Ascending aorta (tissue), 2 donors: Measurements from ENCODE around the gene DNAJC4. TPM values are rescaled to one million over a fixed set of nuclear protein-coding genes. Genes with fewer than 3 reads are reported as not detected.

ENCODE experiments used
- DNase-seq, 2 donors: peaks; one replicate each; pipeline ENCODE4 v3.0.0-alpha.2; 2019; ENCODE audit warnings: low spot score in 2 of 2
- H3K27ac ChIP-seq, 2 donors: fragments of 200-600 bp; sonication (generic); one replicate each; pipeline ENCODE4 v1.5.1; 2016 to 2017; ENCODE audit warnings: mild to moderate bottlenecking in 1 of 2
- H3K27me3 ChIP-seq: fragments of 200-600 bp; sonication (generic); one replicate; pipeline ENCODE4 v1.5.1; 2017
- H3K36me3 ChIP-seq, 2 donors: fragments of 200-600 bp; sonication (generic); one replicate each; pipeline ENCODE4 v1.5.1; 2016
- H3K4me1 ChIP-seq, 2 donors: fragments of 200-600 bp; sonication (generic); one replicate each; pipeline ENCODE4 v1.5.1; 2016 to 2017; ENCODE audit warnings: mild to moderate bottlenecking in 1 of 2
- H3K4me3 ChIP-seq, 2 donors: fragments of 200-600 bp; sonication (generic); one replicate each; pipeline ENCODE4 v1.5.1; 2016 to 2017; ENCODE audit warnings: mild to moderate bottlenecking in 1 of 2
- H3K9me3 ChIP-seq, 2 donors: fragments of 200-600 bp; sonication (generic); one replicate each; pipeline ENCODE4 v1.5.1; 2016
- intact Hi-C: fragments of 100-400 bp; cut with DNase I; formaldehyde crosslinking; loops from one replicate; pipeline ENCODE4 v1.15.1; 2023
- total RNA-seq: library from RNA; depleted of rRNA; stranded (reverse); fragments of >200 nt; gene quantifications from one replicate; pipeline ENCODE4 v1.1.0, GENCODE V29; 2016
- TF ChIP-seq, protein P1 (sequence below), 3 experiments: fragments of 200-600 bp in 2 of 3; fragments of 450-650 bp in 1 of 3; sonication (generic) in 2 of 3; IDR thresholded peaks; one replicate each; pipeline ENCODE4 v1.5.1; 2016 to 2019; ENCODE audit warnings: antibody characterized with exemption in 3 of 3, mild to moderate bottlenecking in 1 of 3, moderate library complexity in 1 of 3

Gene DNAJC4
- total RNA-seq, 1 donor from 2014 or later = 43.1 TPM

GRCh38 chr11:64278576-64279190 is 48.3 kb downstream of the DNAJC4 start:
- intact Hi-C loops = no loop called here
- H3K4me3 ChIP-seq = no peak overlapping the region
- H3K27me3 ChIP-seq = no peaks in the 10 kb centered on the region
- peaks cover 0 to 9% of the 10 kb centered on the region in 2 donors for H3K4me1 ChIP-seq
- H3K36me3 ChIP-seq = peaks cover 13 to 42% of the 10 kb centered on the region in 2 donors
- H3K27ac ChIP-seq = no peak overlapping the region
- no peaks in the 10 kb centered on the region for H3K9me3 ChIP-seq
- DNase-seq = no peak
- TF ChIP-seq, protein P1, sequence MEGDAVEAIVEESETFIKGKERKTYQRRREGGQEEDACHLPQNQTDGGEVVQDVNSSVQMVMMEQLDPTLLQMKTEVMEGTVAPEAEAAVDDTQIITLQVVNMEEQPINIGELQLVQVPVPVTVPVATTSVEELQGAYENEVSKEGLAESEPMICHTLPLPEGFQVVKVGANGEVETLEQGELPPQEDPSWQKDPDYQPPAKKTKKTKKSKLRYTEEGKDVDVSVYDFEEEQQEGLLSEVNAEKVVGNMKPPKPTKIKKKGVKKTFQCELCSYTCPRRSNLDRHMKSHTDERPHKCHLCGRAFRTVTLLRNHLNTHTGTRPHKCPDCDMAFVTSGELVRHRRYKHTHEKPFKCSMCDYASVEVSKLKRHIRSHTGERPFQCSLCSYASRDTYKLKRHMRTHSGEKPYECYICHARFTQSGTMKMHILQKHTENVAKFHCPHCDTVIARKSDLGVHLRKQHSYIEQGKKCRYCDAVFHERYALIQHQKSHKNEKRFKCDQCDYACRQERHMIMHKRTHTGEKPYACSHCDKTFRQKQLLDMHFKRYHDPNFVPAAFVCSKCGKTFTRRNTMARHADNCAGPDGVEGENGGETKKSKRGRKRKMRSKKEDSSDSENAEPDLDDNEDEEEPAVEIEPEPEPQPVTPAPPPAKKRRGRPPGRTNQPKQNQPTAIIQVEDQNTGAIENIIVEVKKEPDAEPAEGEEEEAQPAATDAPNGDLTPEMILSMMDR (IDR thresholded peaks at IDR 0.05) = no peak

DNA sequence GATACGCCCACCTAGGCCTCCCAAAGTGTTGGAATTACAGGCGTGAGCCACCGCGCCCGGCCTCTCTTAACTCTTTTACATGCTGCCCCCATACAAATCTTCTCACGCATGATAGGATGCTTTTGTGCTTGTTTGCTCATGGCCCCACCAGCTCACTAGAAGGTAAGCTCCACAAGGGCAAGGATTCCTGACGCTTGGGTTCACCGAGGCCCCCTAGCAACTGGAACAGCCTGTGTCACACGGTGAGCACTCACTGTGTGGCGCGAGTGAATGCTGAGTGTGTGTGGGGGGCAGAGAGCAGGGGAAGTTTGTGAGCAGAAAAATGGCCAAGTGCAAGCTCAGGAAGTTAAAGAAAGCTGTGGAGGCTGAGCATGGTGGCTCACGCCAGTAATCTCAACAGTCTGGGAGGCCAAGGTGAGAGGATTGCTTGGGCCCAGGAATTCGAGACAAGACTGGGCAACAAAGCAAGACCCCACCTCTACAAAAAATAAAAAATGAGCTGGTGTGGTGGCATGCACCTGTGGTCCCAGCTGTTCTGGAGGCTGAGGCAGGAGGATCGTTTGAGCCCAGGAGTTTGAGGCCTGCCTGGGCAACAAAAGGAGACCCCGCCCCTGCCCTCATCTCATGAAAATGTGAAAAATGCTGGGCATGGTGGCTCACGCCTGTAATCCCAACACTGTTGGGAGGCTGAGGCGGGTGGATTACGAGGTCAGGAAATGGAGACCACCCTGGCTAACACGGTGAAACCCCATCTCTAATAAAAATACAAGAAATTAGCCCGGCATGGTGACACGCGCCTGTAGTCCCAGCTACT is 51.8 kb downstream of the DNAJC4 start:
- no peaks in the 10 kb centered on the region for H3K27me3 ChIP-seq
- H3K4me1 ChIP-seq = peaks cover 4 to 20% of the 10 kb centered on the region in 2 donors
- no peak for DNase-seq
- TF ChIP-seq, protein P1 (IDR thresholded peaks at IDR 0.05) = no peak
- H3K36me3 ChIP-seq = peaks cover 8 to 30% of the 10 kb centered on the region in 2 donors
- H3K4me3 ChIP-seq = no peak overlapping the region
- no peaks in the 10 kb centered on the region for H3K9me3 ChIP-seq
- intact Hi-C loops = no loop called here
- no peak overlapping the region for H3K27ac ChIP-seq

GRCh38 chr11:64283092-64283491 is 52.7 kb downstream of the DNAJC4 start:
- H3K4me3 ChIP-seq = peak overlapping the region in 1 of 2 donors; percentile 82
- H3K4me1 ChIP-seq = peaks cover 4 to 20% of the 10 kb centered on the region in 2 donors
- H3K9me3 ChIP-seq = no peaks in the 10 kb centered on the region
- H3K27me3 ChIP-seq = no peaks in the 10 kb centered on the region
- no peak overlapping the region for H3K27ac ChIP-seq
- TF ChIP-seq, protein P1 (IDR thresholded peaks at IDR 0.05) = no peak
- intact Hi-C loops = no loop called here
- no peak for DNase-seq
- peaks cover 4 to 20% of the 10 kb centered on the region in 2 donors for H3K36me3 ChIP-seq

Other genes starting within 250 kb of the DNAJC4 start
- gene OTUB1, start 244.1 kb upstream of the DNAJC4 start, total RNA-seq = 89.4 TPM
- 10.3 TPM for gene FLRT1, start 194.6 kb upstream of the DNAJC4 start, total RNA-seq
- 26.5 TPM for gene MACROD1, start 64.4 kb upstream of the DNAJC4 start, total RNA-seq
- gene STIP1, start 44.4 kb upstream of the DNAJC4 start, total RNA-seq = 77.7 TPM
- 55.2 TPM for gene FERMT3, start 23.8 kb upstream of the DNAJC4 start, total RNA-seq
- gene TRPT1, start 4.4 kb upstream of the DNAJC4 start, total RNA-seq = 224 TPM
- gene NUDT22, start 4.3 kb upstream of the DNAJC4 start, total RNA-seq = 158 TPM
- gene VEGFB, start 4.0 kb downstream of the DNAJC4 start, total RNA-seq = 188 TPM
- gene FKBP2, start 10.5 kb downstream of the DNAJC4 start, total RNA-seq = 17.7 TPM
- gene PPP1R14B, start 16.4 kb downstream of the DNAJC4 start, total RNA-seq = 85.7 TPM
- 54.0 TPM for gene PLCB3, start 21.0 kb downstream of the DNAJC4 start, total RNA-seq
- gene BAD, start 54.1 kb downstream of the DNAJC4 start, total RNA-seq = 175 TPM
- 3.9 TPM for gene GPR137, start 55.3 kb downstream of the DNAJC4 start, total RNA-seq
- gene KCNK4, start 60.8 kb downstream of the DNAJC4 start, total RNA-seq = not detected
- not detected for gene CATSPERZ, start 69.8 kb downstream of the DNAJC4 start, total RNA-seq
- 53.4 TPM for gene ESRRA, start 75.0 kb downstream of the DNAJC4 start, total RNA-seq
- 384 TPM for gene TRMT112, start 87.0 kb downstream of the DNAJC4 start, total RNA-seq
- gene PRDX5, start 87.6 kb downstream of the DNAJC4 start, total RNA-seq = 153 TPM
- 5.1 TPM for gene CCDC88B, start 109.7 kb downstream of the DNAJC4 start, total RNA-seq
- gene RPS6KA4, start 128.6 kb downstream of the DNAJC4 start, total RNA-seq = 81.5 TPM